Measurements from ENCODE around the gene GRB10. TPM values are rescaled to one million over a fixed set of nuclear protein-coding genes. Genes with fewer than 3 reads are reported as not detected.

GRB10 gene
- total RNA-seq, 1 experiment from 2014 or later: 38.3 TPM

GRCh38 chr7:50728184-50728583, 54.5 kb downstream of the GRB10 start:
- no peaks in the 10 kb centered on the region for H3K9me3 ChIP-seq (ENCODE audit: control insufficient read depth, insufficient read depth, low read depth, low read length)
- POLR2A ChIA-PET: no interaction called here
- H3K27ac ChIP-seq (ENCODE audit: low read length): no peak overlapping the region
- no peaks in the 10 kb centered on the region for H3K27me3 ChIP-seq (ENCODE audit: control insufficient read depth, insufficient read depth, low read length)
- H3K36me3 ChIP-seq (ENCODE audit: control insufficient read depth, insufficient read depth, low read length): no peaks in the 10 kb centered on the region
- in situ Hi-C loops (cut with HindIII; ENCODE audit: low pct_unique_long_range_greater_than_20kb, low sequenced_read_pairs): no loop called here
- intact Hi-C loops (cut with micrococcal nuclease; ENCODE audit: unreplicated experiment): no loop called here
- H3K4me1 ChIP-seq (ENCODE audit: control insufficient read depth, insufficient read depth, low read length): no peaks in the 10 kb centered on the region
- no peak overlapping the region for H3K4me3 ChIP-seq (ENCODE audit: low read depth in 2 of 2, low read length in 2 of 2)
- CTCF ChIA-PET: no interaction called here
- DNase-seq (ENCODE audit: low read depth, low spot score) (no peak), ATAC-seq (no peak)
- no peak for TF ChIP-seq POLR2AphosphoS5 (IDR thresholded peaks at IDR 0.05; ENCODE audit: low read depth, low read length)
- no peak for TF ChIP-seq SIN3A (IDR thresholded peaks at IDR 0.05; ENCODE audit: borderline replicate concordance, insufficient read depth, low read depth, low read length)
- TF ChIP-seq TCF7L2 (IDR thresholded peaks at IDR 0.05; ENCODE audit: low read depth, low read length): no peak
- no peak for TF ChIP-seq REST (IDR thresholded peaks at IDR 0.05; ENCODE audit: insufficient read depth in 1 of 2, low read depth in 2 of 2, low read length in 1 of 2)
- no peak for TF ChIP-seq CTCF (IDR thresholded peaks at IDR 0.05)
- BruUV-seq (replicated peaks): no TSS peak

GRCh38 chr7:50727711-50728110, 55.0 kb downstream of the GRB10 start:
- CTCF ChIA-PET: no interaction called here
- H3K27ac ChIP-seq (ENCODE audit: low read length): no peak overlapping the region
- intact Hi-C loops (cut with micrococcal nuclease; ENCODE audit: unreplicated experiment): no loop called here

More at GRCh38 chr7:50727711-50728110, 55.0 kb downstream of the GRB10 start:
- Histone ChIP-seq H3K36me3 (ENCODE audit: control insufficient read depth, insufficient read depth, low read length) (no peaks in the 10 kb centered on the region), H3K4me1 (ENCODE audit: control insufficient read depth, insufficient read depth, low read length) (no peaks in the 10 kb centered on the region), H3K9me3 (ENCODE audit: control insufficient read depth, insufficient read depth, low read depth, low read length) (no peaks in the 10 kb centered on the region), H3K4me3 (ENCODE audit: low read depth in 2 of 2, low read length in 2 of 2) (no peak overlapping the region), H3K27me3 (ENCODE audit: control insufficient read depth, insufficient read depth, low read length) (no peaks in the 10 kb centered on the region)
- no peak for ATAC-seq
- no peak for DNase-seq (ENCODE audit: low read depth, low spot score)
- in situ Hi-C loops (cut with HindIII; ENCODE audit: low pct_unique_long_range_greater_than_20kb, low sequenced_read_pairs): no loop called here
- BruUV-seq (replicated peaks): no TSS peak
- POLR2A ChIA-PET: no interaction called here
- no peak for TF ChIP-seq CTCF (IDR thresholded peaks at IDR 0.05)
- TF ChIP-seq TCF7L2 (IDR thresholded peaks at IDR 0.05; ENCODE audit: low read depth, low read length): no peak
- TF ChIP-seq REST (IDR thresholded peaks at IDR 0.05; ENCODE audit: insufficient read depth in 1 of 2, low read depth in 2 of 2, low read length in 1 of 2): no peak
- no peak for TF ChIP-seq SIN3A (IDR thresholded peaks at IDR 0.05; ENCODE audit: borderline replicate concordance, insufficient read depth, low read depth, low read length)
- TF ChIP-seq POLR2AphosphoS5 (IDR thresholded peaks at IDR 0.05; ENCODE audit: low read depth, low read length): no peak
